Activated gamma-delta T cell (primary cell): ENCODE measurements around the gene NPR2.

Experiments
- DNase-seq: peaks from one replicate; lab custom pipeline; 2025; lab: John Stamatoyannopoulos, UW

NPR2 gene

GRCh38 chr9:35858458-35858857 lies 67.1 kb downstream of the NPR2 start:
- DNase-seq = no peak
